Gastroesophageal sphincter (tissue), 3 donors: ENCODE data around the gene FOXJ3.

Experiments
- CTCF ChIP-seq, 4 experiments: fragments of 200-600 bp in 2 of 4; fragments of 450-650 bp in 2 of 4; sonication (generic) in 1 of 4; IDR thresholded peaks; one replicate each; pipeline ENCODE4 v1.5.1; 2017 to 2019; ENCODE audit warnings: antibody characterized with exemption in 4 of 4, mild to moderate bottlenecking in 2 of 4, moderate library complexity in 2 of 4
- EP300 ChIP-seq: sonication (generic); formaldehyde crosslinking; IDR thresholded peaks from one replicate; pipeline ENCODE4 v1.6.1; 2017; ENCODE audit warnings: antibody characterized with exemption, mild to moderate bottlenecking
- POLR2A ChIP-seq, 2 donors: fragments of 450-650 bp; IDR thresholded peaks; one replicate each; pipeline ENCODE4 v1.6.1; 2017; ENCODE audit warnings: antibody characterized with exemption in 2 of 2, mild to moderate bottlenecking in 2 of 2, moderate library complexity in 1 of 2
- POLR2AphosphoS5 ChIP-seq: sonication (generic); formaldehyde crosslinking; IDR thresholded peaks from one replicate; pipeline ENCODE4 v1.6.1; 2017; ENCODE audit warnings: antibody characterized with exemption

- TF ChIP-seq POLR2A (IDR thresholded peaks at IDR 0.05) (no peak), EP300 (no peak), CTCF (IDR thresholded peaks at IDR 0.05) (no peak), POLR2AphosphoS5 (no peak)
Observed at GRCh38 chr1:42319128-42319851, 15.7 kb downstream of the FOXJ3 start.
